C4-2B (cell line): ENCODE data around the gene CD274.

ENCODE experiments used
- H3K27ac ChIP-seq: fragments of 450-650 bp; 2 replicates; pipeline ENCODE4 v1.5.1; 2017
- ZFX ChIP-seq: fragments of 450-650 bp; IDR thresholded peaks from 2 replicates; pipeline ENCODE4 v1.6.1; 2017
- TF ChIP-seq, protein P1 (sequence below): fragments of 450-650 bp; conservative IDR thresholded peaks from 2 replicates; pipeline ENCODE4 v1.5.1; 2017; ENCODE audit warnings: mild to moderate bottlenecking

CD274 gene

DNA sequence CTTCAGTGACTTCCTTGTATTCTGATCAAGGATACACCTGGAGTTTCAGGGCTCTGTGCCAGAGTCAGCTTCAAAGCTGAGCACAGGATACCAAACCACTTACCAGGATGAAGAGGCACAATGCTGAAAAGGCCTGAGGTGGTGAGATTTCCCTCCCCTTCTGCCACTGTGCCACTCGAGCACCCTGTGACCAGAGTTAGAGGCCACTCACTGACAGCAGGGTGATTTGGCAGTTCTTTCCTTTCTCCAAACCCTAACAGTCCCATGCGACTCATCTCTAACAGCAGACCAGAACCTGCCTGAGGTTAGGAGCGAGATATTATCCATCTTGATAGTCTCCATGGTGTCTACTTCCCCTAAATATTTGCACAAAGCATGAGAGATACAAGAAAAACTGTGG, 14.4 kb upstream of the CD274 start:
- H3K27ac ChIP-seq: peak overlapping the region; percentile 26; the same call in 1 of the 2 replicates

DNA sequence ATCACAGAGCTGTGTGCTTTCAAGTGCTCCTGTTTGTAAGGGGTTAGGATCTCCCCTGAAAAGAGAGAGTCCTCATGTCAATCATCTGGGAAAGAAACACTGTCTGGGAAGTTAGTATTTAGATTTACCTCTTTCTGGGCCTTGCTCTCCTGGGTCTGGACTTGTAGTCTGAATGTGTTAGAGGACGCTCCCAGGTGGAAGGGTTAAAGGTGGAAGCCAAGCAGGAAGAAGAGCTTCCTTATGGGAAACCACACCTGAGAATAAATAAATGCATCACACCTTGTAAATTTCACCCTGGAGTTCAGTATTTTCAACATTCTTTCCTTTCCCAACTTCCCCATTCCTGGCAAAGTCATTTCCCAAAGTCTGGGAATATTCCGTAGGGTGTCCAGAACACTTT, 13.9 kb upstream of the CD274 start:
- TF ChIP-seq, protein P1, sequence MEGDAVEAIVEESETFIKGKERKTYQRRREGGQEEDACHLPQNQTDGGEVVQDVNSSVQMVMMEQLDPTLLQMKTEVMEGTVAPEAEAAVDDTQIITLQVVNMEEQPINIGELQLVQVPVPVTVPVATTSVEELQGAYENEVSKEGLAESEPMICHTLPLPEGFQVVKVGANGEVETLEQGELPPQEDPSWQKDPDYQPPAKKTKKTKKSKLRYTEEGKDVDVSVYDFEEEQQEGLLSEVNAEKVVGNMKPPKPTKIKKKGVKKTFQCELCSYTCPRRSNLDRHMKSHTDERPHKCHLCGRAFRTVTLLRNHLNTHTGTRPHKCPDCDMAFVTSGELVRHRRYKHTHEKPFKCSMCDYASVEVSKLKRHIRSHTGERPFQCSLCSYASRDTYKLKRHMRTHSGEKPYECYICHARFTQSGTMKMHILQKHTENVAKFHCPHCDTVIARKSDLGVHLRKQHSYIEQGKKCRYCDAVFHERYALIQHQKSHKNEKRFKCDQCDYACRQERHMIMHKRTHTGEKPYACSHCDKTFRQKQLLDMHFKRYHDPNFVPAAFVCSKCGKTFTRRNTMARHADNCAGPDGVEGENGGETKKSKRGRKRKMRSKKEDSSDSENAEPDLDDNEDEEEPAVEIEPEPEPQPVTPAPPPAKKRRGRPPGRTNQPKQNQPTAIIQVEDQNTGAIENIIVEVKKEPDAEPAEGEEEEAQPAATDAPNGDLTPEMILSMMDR: no peak
- TF ChIP-seq ZFX: no peak
- H3K27ac ChIP-seq: no peak overlapping the region

More for the DNA sequence above, 14.4 kb upstream of the CD274 start:
- TF ChIP-seq, protein P1: no peak
- TF ChIP-seq ZFX: no peak

DNA sequence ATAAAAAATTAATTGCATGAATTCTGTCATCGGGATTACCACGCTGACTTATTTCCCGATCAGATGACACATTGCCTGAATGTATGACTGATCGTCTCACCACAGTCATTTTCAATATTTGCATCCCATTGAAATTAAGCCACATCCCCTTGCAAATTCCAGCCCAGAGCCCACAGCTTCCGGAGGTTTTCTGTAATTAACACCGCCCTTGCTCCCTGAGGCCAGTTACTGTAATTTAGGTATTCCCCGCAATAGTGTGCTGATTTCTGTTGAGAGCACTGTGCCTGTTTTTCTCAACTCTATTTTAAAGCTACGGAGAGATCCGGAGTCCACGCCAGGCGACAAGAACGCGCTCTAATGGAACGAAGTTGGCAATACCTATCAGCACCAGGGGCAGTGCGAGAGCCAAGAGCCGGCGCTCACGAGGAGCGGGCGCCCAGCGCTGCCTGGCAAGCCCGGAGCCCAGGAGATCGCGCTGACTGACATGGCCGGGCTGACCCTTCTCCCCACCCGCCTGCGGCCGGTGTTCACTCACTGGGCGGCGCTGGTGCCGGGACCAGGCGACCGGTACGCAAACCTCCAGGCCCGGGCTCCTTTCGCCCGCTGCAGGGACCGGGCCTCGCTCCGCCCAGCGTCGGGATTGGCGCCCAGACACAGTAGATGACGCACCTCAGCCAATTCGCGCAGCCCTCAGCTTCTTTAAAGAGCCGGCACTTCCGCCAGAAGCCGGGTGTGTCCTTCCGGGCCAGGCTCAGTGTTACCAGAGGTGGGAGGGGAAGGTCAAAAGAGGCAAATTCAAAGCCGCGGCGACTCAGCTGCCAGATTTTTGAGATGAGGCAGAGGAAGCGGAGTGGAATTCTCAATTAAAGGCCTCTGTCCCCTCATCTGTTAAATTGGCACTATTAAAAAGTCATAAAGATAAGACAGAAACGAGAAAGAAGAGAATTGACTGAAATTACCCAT, 12.8 kb upstream of the CD274 start, which contains the start of gene PLGRKT:
Gene PLGRKT, minus strand, starts transcription at position 672 of the 963 bp plus-strand sequence. CDS start 5,948 bp downstream, outside the sequence.
- peak within 1 kb of the TSS; percentile 95 for H3K27ac ChIP-seq
- TF ChIP-seq ZFX: peak; percentile 91
- TF ChIP-seq, protein P1: peak; percentile 47

DNA sequence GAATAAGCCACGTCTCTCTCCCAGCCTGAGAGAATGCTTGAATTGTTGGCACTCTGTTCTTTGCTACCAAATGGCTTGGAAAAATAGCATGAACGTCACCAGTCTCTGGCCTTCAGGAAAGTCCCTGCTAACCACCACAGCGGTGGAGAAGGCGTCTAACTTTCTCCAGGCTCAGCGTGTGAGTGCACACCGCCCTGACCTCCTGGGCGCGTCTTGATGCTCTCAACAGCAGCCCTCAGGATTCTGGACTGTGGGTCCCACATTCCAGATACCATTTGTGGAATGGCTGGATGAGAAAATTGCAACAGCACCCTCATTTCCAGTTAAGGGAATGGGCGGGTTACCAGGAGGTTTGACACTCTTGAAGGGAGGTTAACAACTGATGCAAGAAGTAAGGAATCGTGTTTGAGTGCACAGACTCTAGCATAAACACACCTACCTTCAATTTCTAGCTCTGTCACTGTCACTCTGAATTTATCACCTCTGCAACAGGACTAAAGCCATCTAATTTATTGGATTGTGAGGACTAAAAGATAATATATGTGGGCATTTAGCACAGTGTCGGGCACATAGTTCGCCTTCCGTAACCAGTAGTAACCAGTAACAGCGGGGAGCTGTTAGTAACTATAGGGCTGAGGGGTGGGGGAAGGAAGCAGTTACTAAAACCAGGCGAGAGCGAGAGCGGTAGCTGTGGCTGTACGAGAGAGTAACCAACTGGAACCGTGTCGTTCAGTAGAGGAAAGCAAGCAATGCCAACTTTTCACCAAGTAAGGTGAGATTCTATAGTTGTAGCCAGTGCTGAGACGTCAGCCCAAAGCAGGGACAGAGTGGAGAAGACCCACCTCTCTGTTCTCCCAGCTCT, 11.8 kb upstream of the CD274 start:
- peak overlapping the region; percentile 95 for H3K27ac ChIP-seq
- TF ChIP-seq ZFX: no peak
- TF ChIP-seq, protein P1: no peak

DNA sequence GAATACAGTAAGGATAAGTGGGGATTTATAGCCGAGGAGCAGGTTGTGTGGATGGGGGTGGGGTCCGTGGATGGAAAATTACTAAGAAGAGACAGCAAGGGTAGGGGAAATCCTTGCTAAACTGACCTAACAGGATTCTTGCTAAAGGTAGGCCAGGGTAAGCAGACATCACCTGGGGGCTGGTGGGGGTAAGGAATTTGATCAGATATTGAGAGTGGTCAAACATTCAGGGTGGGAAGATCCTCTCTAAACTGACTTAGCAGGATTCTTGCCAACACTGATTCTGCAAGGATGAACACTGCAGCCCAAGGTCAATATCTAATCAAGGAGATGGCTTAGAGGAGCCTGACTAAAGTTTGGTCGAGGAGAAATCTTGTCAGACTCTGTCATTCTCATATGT, 9.9 kb upstream of the CD274 start:
- no peak overlapping the region for H3K27ac ChIP-seq
- TF ChIP-seq, protein P1: no peak
- TF ChIP-seq ZFX: no peak

DNA sequence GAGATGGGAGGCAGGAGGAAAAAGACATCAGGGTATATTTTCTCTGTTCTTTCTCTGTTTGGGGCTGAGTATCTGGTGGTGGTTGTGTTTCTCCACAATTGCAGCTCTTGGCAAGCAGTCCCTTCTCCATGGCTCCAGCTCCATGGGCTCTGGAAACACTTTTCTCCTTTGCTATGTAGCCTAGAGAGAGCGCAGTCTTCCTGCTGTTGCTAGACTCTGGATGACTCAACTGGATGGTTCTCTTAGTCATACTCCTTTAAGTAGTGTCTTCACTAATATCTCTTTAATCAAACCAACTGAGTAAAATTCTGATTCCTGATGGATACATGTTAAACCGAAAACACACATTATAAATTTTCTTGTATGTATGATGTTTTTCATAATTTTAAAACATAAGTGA, 9.3 kb upstream of the CD274 start:
- no peak overlapping the region for H3K27ac ChIP-seq
- TF ChIP-seq ZFX: no peak
- TF ChIP-seq, protein P1: no peak
